Measurements from ENCODE around the gene PRRC2A. TPM values are rescaled to one million over a fixed set of nuclear protein-coding genes. Genes with fewer than 3 reads are reported as not detected.
A peak's percentile ranks its signal among the peaks of the same experiment; 100 is the strongest.

Gene PRRC2A
- total RNA-seq, 2 experiments from 2014 or later: 265 to 286 TPM

GRCh38 chr6:31579119-31579505, 41.4 kb upstream of the PRRC2A start:
- Mint-ChIP-seq H3K9me3 (ENCODE audit: low read depth) (no peaks in the 10 kb centered on the region), H3K36me3 (peaks cover 66% of the 10 kb centered on the region), H3K27ac (peak overlapping the region; percentile 65), H3K4me1 (peaks cover 70% of the 10 kb centered on the region), H3K27me3 (no peaks in the 10 kb centered on the region), H3K4me3 (peak overlapping the region; percentile 86)
- no peak for ATAC-seq
- DNase-seq: no peak
- CTCF ChIA-PET: interaction anchor here (1.9 to 26.0 kb wide), 5 partner anchors 9 to 43 kb away, joined by 6 to 952 read pairs (median 189); partner anchors contain the start of genes ATP6V1G2, DDX39B, LST1 and LTA

GRCh38 chr6:31579546-31580437, 40.7 kb upstream of the PRRC2A start:
- CTCF ChIA-PET: interaction anchor here (1.2 to 26.0 kb wide), 8 partner anchors 10 to 159 kb away, joined by 3 to 952 read pairs (median 56); partner anchors contain the start of genes ATP6V1G2, DDX39B, LST1 and LTA

DNA sequence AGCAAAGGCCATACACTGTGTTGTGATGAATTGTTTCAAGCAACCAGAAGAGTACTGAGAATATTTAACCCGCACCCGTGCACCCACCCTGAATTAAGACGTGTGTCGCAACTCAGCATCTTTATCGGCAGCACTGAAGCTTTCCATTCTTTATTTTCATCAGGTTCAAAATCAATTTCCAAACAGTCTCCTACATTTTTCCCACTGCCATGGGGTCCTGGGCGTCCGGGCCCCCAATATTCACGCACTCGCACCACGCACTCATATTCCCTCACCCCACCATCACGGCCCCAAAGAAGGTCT, 40.1 kb upstream of the PRRC2A start:
- peaks cover 65% of the 10 kb centered on the region for H3K36me3 Mint-ChIP-seq
- H3K4me3 Mint-ChIP-seq: peak overlapping the region; percentile 86
- CTCF ChIA-PET: interaction anchor here (1.2 to 26.0 kb wide), 8 partner anchors 11 to 158 kb away, joined by 3 to 952 read pairs (median 56); partner anchors contain the start of genes ATP6V1G2, DDX39B, LST1 and LTA
- H3K27ac Mint-ChIP-seq: peak overlapping the region; percentile 94
- H3K9me3 Mint-ChIP-seq (ENCODE audit: low read depth): no peaks in the 10 kb centered on the region
- ATAC-seq (no peak), DNase-seq (no peak)
- H3K4me1 Mint-ChIP-seq: peaks cover 70% of the 10 kb centered on the region
- no peaks in the 10 kb centered on the region for H3K27me3 Mint-ChIP-seq

More at GRCh38 chr6:31579546-31580437, 40.7 kb upstream of the PRRC2A start:
- no peak for ATAC-seq
- DNase-seq: no peak
- peaks cover 70% of the 10 kb centered on the region for H3K4me1 Mint-ChIP-seq
- peak overlapping the region; percentile 94 for H3K27ac Mint-ChIP-seq
- H3K36me3 Mint-ChIP-seq: peaks cover 66% of the 10 kb centered on the region
- no peaks in the 10 kb centered on the region for H3K27me3 Mint-ChIP-seq
- H3K4me3 Mint-ChIP-seq: peak overlapping the region; percentile 86
- no peaks in the 10 kb centered on the region for H3K9me3 Mint-ChIP-seq (ENCODE audit: low read depth)

GRCh38 chr6:31580807-31581433, 39.6 kb upstream of the PRRC2A start:
- peak; percentile 71 for ATAC-seq
- Mint-ChIP-seq H3K27ac (peak overlapping the region; percentile 94), H3K36me3 (peaks cover 59% of the 10 kb centered on the region), H3K4me3 (peak overlapping the region; percentile 86), H3K27me3 (no peaks in the 10 kb centered on the region), H3K9me3 (ENCODE audit: low read depth) (no peaks in the 10 kb centered on the region), H3K4me1 (peaks cover 70% of the 10 kb centered on the region)
- peak; percentile 92 for DNase-seq
- CTCF ChIA-PET: interaction anchor here (0.7 to 26.0 kb wide), 9 partner anchors 11 to 158 kb away, joined by 3 to 952 read pairs (median 19); partner anchors contain the start of genes ATP6V1G2, DDX39B, LST1 and LTA

DNA sequence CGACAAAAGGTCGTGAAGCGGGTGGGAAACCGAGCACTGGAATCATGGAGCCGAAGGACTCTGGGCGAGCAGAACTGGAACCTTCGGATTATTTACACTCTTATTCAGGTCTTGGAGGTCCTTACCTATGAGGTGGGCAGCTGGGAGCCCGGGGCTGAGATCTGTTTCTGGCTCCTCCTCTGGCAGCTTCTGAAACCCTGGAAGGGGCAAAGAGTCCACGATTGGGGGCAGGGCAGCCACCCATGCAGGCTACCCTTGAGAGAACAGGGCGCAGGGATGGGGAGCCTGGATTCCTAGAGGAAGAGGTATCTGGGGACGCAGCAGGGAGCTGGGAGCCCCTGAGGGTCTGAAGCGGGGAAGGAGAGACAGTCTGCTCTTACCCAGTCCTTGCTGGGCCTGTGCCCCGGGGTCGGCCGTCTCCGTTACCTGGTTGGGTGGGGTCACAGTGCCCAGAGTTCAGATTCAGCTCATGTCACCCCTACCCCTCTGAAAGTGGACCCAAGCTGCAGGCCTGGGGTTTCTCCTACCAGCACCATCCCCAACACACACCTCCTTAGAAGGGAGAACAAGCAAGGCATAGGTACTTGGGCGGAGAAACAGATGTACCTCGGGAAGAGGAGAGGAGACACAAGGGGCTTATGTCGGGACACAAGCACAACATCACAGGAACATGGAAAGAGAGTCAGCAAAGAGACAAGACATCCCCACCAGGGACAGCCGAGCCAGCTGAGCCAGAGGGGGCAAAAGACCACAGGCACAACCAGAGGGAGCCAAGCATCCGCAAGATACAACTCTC, 38.9 kb upstream of the PRRC2A start:
- Mint-ChIP-seq H3K27me3 (no peaks in the 10 kb centered on the region), H3K4me3 (peak overlapping the region; percentile 86), H3K4me1 (peaks cover 70% of the 10 kb centered on the region), H3K36me3 (peaks cover 52% of the 10 kb centered on the region), H3K9me3 (ENCODE audit: low read depth) (no peaks in the 10 kb centered on the region), H3K27ac (peak overlapping the region; percentile 94)
- CTCF ChIA-PET: interaction anchor here (0.7 to 26.0 kb wide), 9 partner anchors 12 to 246 kb away, joined by 3 to 952 read pairs (median 19); partner anchors contain the start of genes ATP6V1G2, DDX39B, HSPA1B and LST1
- no peak for ATAC-seq
- DNase-seq: no peak

GRCh38 chr6:31582230-31582643, 38.3 kb upstream of the PRRC2A start, which contains the start of gene LTB:
TSS of gene LTB (minus strand) at chr6:31582424. CDS start at chr6:31582417, 7 bp downstream.
- CTCF ChIA-PET: interaction anchor here (1.2 to 26.0 kb wide), 7 partner anchors 1 to 245 kb away, joined by 3 to 952 read pairs (median 189); partner anchors contain the start of genes ATP6V1G2, DDX39B, HSPA1B and LST1
- H3K4me1 Mint-ChIP-seq: peaks cover 70% of the 10 kb centered on the region
- H3K36me3 Mint-ChIP-seq: peaks cover 48% of the 10 kb centered on the region
- ATAC-seq (peak; percentile 4), DNase-seq (peak; percentile 69)
- H3K4me3 Mint-ChIP-seq: peak within 1 kb of the TSS; percentile 86
- no peaks in the 10 kb centered on the region for H3K27me3 Mint-ChIP-seq
- peak within 1 kb of the TSS; percentile 94 for H3K27ac Mint-ChIP-seq
- no peaks in the 10 kb centered on the region for H3K9me3 Mint-ChIP-seq (ENCODE audit: low read depth)

DNA sequence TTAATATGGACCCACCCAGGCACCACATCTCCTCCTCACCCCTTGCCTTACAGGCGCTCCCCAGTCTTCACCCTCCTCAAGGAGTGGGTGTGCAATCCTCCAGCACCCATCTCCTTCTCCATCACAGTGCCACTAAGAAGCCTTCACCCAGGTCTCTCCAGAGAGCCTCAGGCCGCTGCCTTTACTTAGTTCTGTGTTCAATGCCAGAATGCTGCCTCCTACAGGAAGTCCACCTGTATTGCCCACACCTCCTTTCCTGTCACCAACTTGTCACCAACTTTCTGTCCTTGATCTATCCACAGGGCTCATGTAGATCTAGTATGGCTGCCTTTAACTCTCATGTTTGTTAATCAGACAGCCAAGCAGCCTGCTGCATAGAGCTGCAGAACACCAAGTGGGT, 35.0 kb upstream of the PRRC2A start:
- DNase-seq (peak; percentile 77), ATAC-seq (peak; percentile 28)
- peak overlapping the region; percentile 83 for H3K4me3 Mint-ChIP-seq
- no peaks in the 10 kb centered on the region for H3K9me3 Mint-ChIP-seq (ENCODE audit: low read depth)
- peaks cover 46% of the 10 kb centered on the region for H3K36me3 Mint-ChIP-seq
- no peaks in the 10 kb centered on the region for H3K27me3 Mint-ChIP-seq
- CTCF ChIA-PET: interaction anchor here (1.1 to 26.0 kb wide), 6 partner anchors 4 to 39 kb away, joined by 3 to 952 read pairs (median 560); partner anchors contain the start of genes ATP6V1G2, DDX39B, LST1 and LTB
- peak overlapping the region; percentile 96 for H3K27ac Mint-ChIP-seq
- peaks cover 71% of the 10 kb centered on the region for H3K4me1 Mint-ChIP-seq

DNA sequence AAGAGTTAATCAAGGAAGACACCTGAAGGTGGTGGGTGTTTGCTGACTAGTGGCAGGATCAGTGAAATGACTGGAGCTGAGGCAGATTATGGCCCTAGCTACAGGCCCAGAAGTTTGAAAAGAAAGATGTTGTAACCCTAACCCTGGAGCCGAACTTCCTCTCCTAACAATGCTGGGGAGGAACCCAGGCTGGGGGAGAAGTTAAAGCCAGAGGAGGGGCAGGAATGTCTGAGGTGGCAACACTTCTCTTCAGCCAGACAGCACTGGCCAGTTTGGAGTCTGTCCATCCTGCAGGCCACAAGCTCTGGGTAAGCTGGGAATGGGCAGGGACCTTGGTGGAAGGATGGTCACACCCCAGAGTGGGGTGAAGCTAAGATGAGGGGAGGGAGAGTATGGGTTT, 34.5 kb upstream of the PRRC2A start, which contains the start of gene LST1:
LST1 (plus strand) TSS at position 270 of the 400 bp plus-strand sequence. CDS start 1,023 bp downstream, outside the sequence.
- ATAC-seq (peak; percentile 7), DNase-seq (no peak)
- peak within 1 kb of the TSS; percentile 96 for H3K27ac Mint-ChIP-seq
- H3K27me3 Mint-ChIP-seq: no peaks in the 10 kb centered on the region
- H3K9me3 Mint-ChIP-seq (ENCODE audit: low read depth): no peaks in the 10 kb centered on the region
- H3K4me1 Mint-ChIP-seq: peaks cover 76% of the 10 kb centered on the region
- H3K36me3 Mint-ChIP-seq: peaks cover 44% of the 10 kb centered on the region
- CTCF ChIA-PET: interaction anchor here (1.1 to 26.0 kb wide), 7 partner anchors 5 to 219 kb away, joined by 3 to 952 read pairs (median 189); partner anchors contain the start of genes ATP6V1G2, DDX39B, LST1 and LTB
- peak within 1 kb of the TSS; percentile 83 for H3K4me3 Mint-ChIP-seq

GRCh38 chr6:31586599-31587281, 33.8 kb upstream of the PRRC2A start:
- DNase-seq (no peak), ATAC-seq (peak; percentile 32)
- Mint-ChIP-seq H3K9me3 (ENCODE audit: low read depth) (no peaks in the 10 kb centered on the region), H3K4me3 (peak overlapping the region; percentile 83), H3K4me1 (peaks cover 83% of the 10 kb centered on the region), H3K36me3 (peaks cover 37% of the 10 kb centered on the region), H3K27ac (peak overlapping the region; percentile 96), H3K27me3 (no peaks in the 10 kb centered on the region)
- CTCF ChIA-PET: interaction anchor here (0.8 to 26.0 kb wide), 9 partner anchors 6 to 220 kb away, joined by 3 to 952 read pairs (median 5); partner anchors contain the start of genes ATP6V1G2, DDX39B, GPANK1 and LST1

GRCh38 chr6:31587791-31588777, 32.4 kb upstream of the PRRC2A start:
- Mint-ChIP-seq H3K4me3 (peak overlapping the region; percentile 83), H3K36me3 (peaks cover 27% of the 10 kb centered on the region), H3K9me3 (ENCODE audit: low read depth) (no peaks in the 10 kb centered on the region), H3K4me1 (peaks cover 87% of the 10 kb centered on the region), H3K27ac (peak overlapping the region; percentile 96), H3K27me3 (no peaks in the 10 kb centered on the region)
- CTCF ChIA-PET: interaction anchor here (0.6 to 26.0 kb wide), 7 partner anchors 6 to 242 kb away, joined by 3 to 952 read pairs (median 189); partner anchors contain the start of genes AIF1, ATP6V1G2, DDX39B and LST1
- ATAC-seq: peak; percentile 6
- no peak for DNase-seq
